ENCODE results near the gene NREP. TPM values are rescaled to one million over a fixed set of nuclear protein-coding genes. Genes with fewer than 3 reads are reported as not detected.

NREP gene
- total and polyA plus RNA-seq, 2 donors (not counting 3 experiments of a cell fraction or from before 2014, with no cell fraction given) = 96.7 to 112 TPM

DNA sequence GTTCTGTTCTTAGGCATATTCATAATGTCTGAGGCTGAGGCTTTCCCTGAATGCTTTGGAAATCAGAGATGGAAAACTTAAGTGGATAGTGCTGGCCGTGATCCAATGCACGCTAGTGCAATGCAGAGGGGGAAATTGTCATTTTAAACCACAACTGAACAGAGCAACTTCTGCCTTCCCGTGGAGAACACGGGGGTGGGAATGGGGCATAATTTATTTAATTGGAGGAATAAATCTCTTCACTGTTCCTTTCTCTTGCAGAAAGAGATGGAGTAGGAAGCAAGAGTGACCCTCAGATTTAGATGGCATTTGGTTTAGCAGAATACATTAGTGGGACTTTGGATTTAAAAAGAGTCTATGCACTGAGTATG lies 22.9 kb upstream of the NREP start:
- no TSS peak for BruUV-seq (replicated peaks)
- Histone ChIP-seq H3K27me3 (ENCODE audit: control insufficient read depth in 2 of 2, insufficient read depth in 2 of 2, low read length in 2 of 2) (no peaks in the 10 kb centered on the region), H2AFZ (ENCODE audit: low read depth, low read length) (no peak overlapping the region), H3K9ac (replicated peaks; ENCODE audit: extremely low read depth, insufficient read depth, low read length) (no peak overlapping the region), H3K4me1 (ENCODE audit: control insufficient read depth, extremely low read depth, insufficient read depth, low read length) (peaks cover 2% of the 10 kb centered on the region), H3K4me3 (replicated peaks in 1 of 3; ENCODE audit: insufficient read depth in 1 of 3, low read depth in 1 of 3, low read length in 3 of 3) (no peak overlapping the region), H4K20me1 (replicated peaks; ENCODE audit: control insufficient read depth, extremely low read depth, insufficient read depth, low read length) (no peaks in the 10 kb centered on the region), H3K27ac (ENCODE audit: insufficient read depth, low read depth, low read length) (no peak overlapping the region), H3K9me1 (replicated peaks; ENCODE audit: control insufficient read depth, extremely low read depth, insufficient read depth, low read length) (no peaks in the 10 kb centered on the region), H3K4me2 (ENCODE audit: insufficient read depth, low read length) (no peak overlapping the region), H3K9me3 (replicated peaks; ENCODE audit: control insufficient read depth, insufficient read depth, low read length) (no peaks in the 10 kb centered on the region), H3K36me3 (ENCODE audit: control insufficient read depth in 2 of 2, extremely low read depth in 1 of 2, insufficient read depth in 2 of 2, low read length in 2 of 2) (no peaks in the 10 kb centered on the region), H3K79me2 (ENCODE audit: control insufficient read depth, insufficient read depth, low read length) (no peaks in the 10 kb centered on the region)
- DNase-seq (ENCODE audit: low read depth, low spot score) (peak; percentile 7), FAIRE-seq (no peak)
- intact Hi-C loops (cut with micrococcal nuclease) (no loop called here), dilution Hi-C loops (cut with MboI; ENCODE audit: extremely low pct_ligation_motif_present, low sequenced_read_pairs) (no loop called here)
- POLR2A ChIA-PET = no interaction called here
- CTCF ChIA-PET = interaction anchor here (0.6 kb wide), 1 partner anchor 359 kb away, joined by 3 read pairs; no protein-coding TSS in a partner anchor
- TF ChIP-seq, protein P1, sequence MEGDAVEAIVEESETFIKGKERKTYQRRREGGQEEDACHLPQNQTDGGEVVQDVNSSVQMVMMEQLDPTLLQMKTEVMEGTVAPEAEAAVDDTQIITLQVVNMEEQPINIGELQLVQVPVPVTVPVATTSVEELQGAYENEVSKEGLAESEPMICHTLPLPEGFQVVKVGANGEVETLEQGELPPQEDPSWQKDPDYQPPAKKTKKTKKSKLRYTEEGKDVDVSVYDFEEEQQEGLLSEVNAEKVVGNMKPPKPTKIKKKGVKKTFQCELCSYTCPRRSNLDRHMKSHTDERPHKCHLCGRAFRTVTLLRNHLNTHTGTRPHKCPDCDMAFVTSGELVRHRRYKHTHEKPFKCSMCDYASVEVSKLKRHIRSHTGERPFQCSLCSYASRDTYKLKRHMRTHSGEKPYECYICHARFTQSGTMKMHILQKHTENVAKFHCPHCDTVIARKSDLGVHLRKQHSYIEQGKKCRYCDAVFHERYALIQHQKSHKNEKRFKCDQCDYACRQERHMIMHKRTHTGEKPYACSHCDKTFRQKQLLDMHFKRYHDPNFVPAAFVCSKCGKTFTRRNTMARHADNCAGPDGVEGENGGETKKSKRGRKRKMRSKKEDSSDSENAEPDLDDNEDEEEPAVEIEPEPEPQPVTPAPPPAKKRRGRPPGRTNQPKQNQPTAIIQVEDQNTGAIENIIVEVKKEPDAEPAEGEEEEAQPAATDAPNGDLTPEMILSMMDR (IDR thresholded peaks at IDR 0.05; ENCODE audit: extremely low read depth in 1 of 2, insufficient read depth in 1 of 2, low read depth in 1 of 2, low read length in 2 of 2) = no peak
- TF ChIP-seq POLR2AphosphoS5 (IDR thresholded peaks at IDR 0.05; ENCODE audit: insufficient read depth, low read depth, low read length) (no peak), MYC (IDR thresholded peaks at IDR 0.05; ENCODE audit: low read depth, low read length) (no peak), POLR2A (IDR thresholded peaks at IDR 0.05; ENCODE audit: low read depth, low read length) (no peak), JUN (IDR thresholded peaks at IDR 0.05; ENCODE audit: borderline replicate concordance, insufficient read depth, insufficient read length, low read depth) (no peak), FOS (IDR thresholded peaks at IDR 0.05; ENCODE audit: borderline replicate concordance, insufficient read depth, low read length) (no peak), EZH2 (IDR thresholded peaks at IDR 0.05; ENCODE audit: borderline replicate concordance, low read depth, low read length, severe bottlenecking) (no peak), GATA2 (IDR thresholded peaks at IDR 0.05; ENCODE audit: insufficient read depth, insufficient read length, low read depth, low read length) (no peak)
- TF ChIP-seq, protein P2, sequence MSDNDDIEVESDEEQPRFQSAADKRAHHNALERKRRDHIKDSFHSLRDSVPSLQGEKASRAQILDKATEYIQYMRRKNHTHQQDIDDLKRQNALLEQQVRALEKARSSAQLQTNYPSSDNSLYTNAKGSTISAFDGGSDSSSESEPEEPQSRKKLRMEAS (IDR thresholded peaks at IDR 0.05; ENCODE audit: insufficient read depth, insufficient read length) = no peak

Measured in endothelial cell of umbilical vein (primary cell).